A673 (cell line): ENCODE measurements around the gene SPATA16.

Source experiments
- CTCF ChIP-seq: fragments of 300-800, 200-600 bp; sonication (generic); conservative IDR thresholded peaks from 2 replicates; pipeline ENCODE4 v1.5.1; 2017; ENCODE audit warnings: low read depth, mild to moderate bottlenecking, antibody characterized with exemption, low read length, moderate library complexity, mixed read lengths
- EZH2 ChIP-seq: fragments of 200-600 bp; sonication (generic); IDR thresholded peaks from 2 replicates; pipeline ENCODE4 v1.6.1; 2017; ENCODE audit warnings: borderline replicate concordance, low read depth, mild to moderate bottlenecking, mixed read lengths, antibody characterized with exemption, low read length; ENCODE audit not compliant: poor library complexity, severe bottlenecking

GRCh38 chr3:172914854-172915253, 226.2 kb downstream of the SPATA16 start:
- TF ChIP-seq CTCF: no peak
- TF ChIP-seq EZH2: no peak
